IPS DF 6.9 (cell line): ENCODE data around the gene MRRF.
"Not testable (repeated sequence)": the region's sequence is repeated elsewhere in the genome, so short reads cannot be mapped to it uniquely, and the experiment has no call there.

Experiments
- DNase-seq: peaks from one replicate; pipeline ENCODE4 v3.0.0-alpha.2; 2013; ENCODE audit warnings: low read depth, low spot score
- H3K27ac ChIP-seq: one replicate; pipeline ENCODE4 v1.5.1; 2013; ENCODE audit warnings: low read length, control low read depth
- H3K27me3 ChIP-seq: 2 replicates; pipeline ENCODE4 v1.6.1; 2013; ENCODE audit warnings: mild to moderate bottlenecking, low read length; ENCODE audit not compliant: control insufficient read depth, insufficient read depth
- H3K36me3 ChIP-seq: 2 replicates; pipeline ENCODE4 v1.6.1; 2013; ENCODE audit warnings: low read length; ENCODE audit not compliant: control insufficient read depth, insufficient read depth
- H3K4me1 ChIP-seq: 2 replicates; pipeline ENCODE4 v1.6.1; 2013; ENCODE audit warnings: low read length; ENCODE audit not compliant: control insufficient read depth, insufficient read depth
- H3K4me3 ChIP-seq: 2 replicates; pipeline ENCODE4 v1.5.1; 2013; ENCODE audit warnings: mild to moderate bottlenecking, low read length
- H3K9me3 ChIP-seq: 2 replicates; pipeline ENCODE4 v1.6.1; 2013; ENCODE audit warnings: low read length, inconsistent platforms; ENCODE audit not compliant: control insufficient read depth, insufficient read depth
- WGBS: extraction: QIAGEN DNeasy Blood & Tissue Kit; methylation state at CpG from one replicate; pipeline ENCODE4 v1.1.7; 2013; ENCODE audit warnings: mixed read lengths, missing lambda C conversion rate; ENCODE audit not compliant: insufficient read length, insufficient coverage; 5-methylcytosine and 5-hydroxymethylcytosine counted together

MRRF gene

DNA sequence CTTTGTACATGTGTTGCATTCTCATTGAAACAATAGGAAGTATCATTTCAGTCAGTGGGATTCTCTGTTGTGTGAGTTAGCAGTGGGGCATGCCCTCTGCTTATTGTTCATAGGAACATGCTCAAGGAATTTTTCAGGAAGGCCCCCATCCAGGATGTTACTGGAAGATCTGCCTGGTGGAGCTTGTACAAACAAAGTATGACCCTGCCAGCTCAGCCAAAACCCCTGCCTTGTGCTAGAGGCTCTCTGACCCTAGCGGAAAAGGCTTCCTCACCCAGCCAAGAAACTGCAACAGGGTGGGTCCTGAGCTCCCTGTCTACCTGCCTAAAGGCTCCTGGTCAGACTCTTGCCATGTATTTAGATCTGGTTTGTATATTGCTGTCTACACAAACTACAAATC is 43.2 kb downstream of the MRRF start:
- H3K36me3 ChIP-seq: peaks cover 2% of the 10 kb centered on the region; the same call in 1 of the 2 replicates
- H3K4me3 ChIP-seq: no peak overlapping the region
- H3K4me1 ChIP-seq: no peaks in the 10 kb centered on the region
- no peaks in the 10 kb centered on the region for H3K27me3 ChIP-seq
- no peaks in the 10 kb centered on the region for H3K9me3 ChIP-seq
- DNase-seq: no peak
- WGBS: no CpG with 5 or more reads among the region's 1 CpG
- no peak overlapping the region for H3K27ac ChIP-seq

DNA sequence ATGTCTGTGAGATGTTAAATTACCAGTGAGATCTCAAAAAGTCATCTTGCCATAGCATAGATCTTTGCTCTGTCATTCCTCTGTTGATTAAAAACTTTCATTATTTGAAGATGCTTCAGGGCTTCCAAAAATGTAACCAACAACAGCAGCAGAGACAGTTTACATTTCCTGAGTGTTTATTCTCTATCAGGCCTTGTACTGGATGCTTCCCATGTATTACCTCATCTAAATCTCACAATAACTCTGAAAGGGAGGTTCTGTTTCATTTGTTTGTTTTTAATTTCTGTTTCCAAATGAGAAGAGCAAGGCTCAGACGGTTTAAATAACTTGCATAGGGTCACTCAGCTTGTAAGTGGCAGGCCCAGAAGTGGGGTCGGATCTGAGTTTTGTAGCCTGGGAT is 45.2 kb downstream of the MRRF start:
- no peaks in the 10 kb centered on the region for H3K27me3 ChIP-seq
- no peaks in the 10 kb centered on the region for H3K9me3 ChIP-seq
- H3K4me3 ChIP-seq: no peak overlapping the region
- peaks cover 7% of the 10 kb centered on the region; the same call in 1 of the 2 replicates for H3K36me3 ChIP-seq
- no peak for DNase-seq
- no peak overlapping the region for H3K27ac ChIP-seq
- WGBS: no CpG with 5 or more reads among the region's 2 CpGs
- H3K4me1 ChIP-seq: no peaks in the 10 kb centered on the region

DNA sequence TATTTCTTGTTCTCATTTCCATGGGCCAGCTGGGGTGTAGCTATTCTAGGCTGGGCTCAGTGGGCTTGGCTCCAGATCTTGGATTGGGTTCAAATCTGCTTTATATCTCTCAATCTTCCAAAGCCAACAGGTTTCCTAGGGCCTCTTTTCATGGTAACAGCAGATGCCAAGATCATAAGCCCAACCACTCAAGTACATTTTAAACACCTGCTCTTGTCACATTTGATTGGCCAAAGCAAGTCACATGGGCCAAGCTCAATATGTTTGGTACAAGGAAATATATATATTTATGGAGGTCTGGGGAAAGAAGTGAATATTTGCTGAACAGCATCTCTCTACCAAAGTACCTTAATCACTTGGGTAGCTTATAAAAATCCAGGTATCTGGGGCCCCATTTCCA is 49.5 kb downstream of the MRRF start:
- no peak for DNase-seq
- H3K4me1 ChIP-seq: no peaks in the 10 kb centered on the region
- no peaks in the 10 kb centered on the region for H3K9me3 ChIP-seq
- H3K36me3 ChIP-seq: peaks cover 7% of the 10 kb centered on the region; the same call in 1 of the 2 replicates
- no peak overlapping the region for H3K27ac ChIP-seq
- H3K4me3 ChIP-seq: no peak overlapping the region
- no peaks in the 10 kb centered on the region for H3K27me3 ChIP-seq

DNA sequence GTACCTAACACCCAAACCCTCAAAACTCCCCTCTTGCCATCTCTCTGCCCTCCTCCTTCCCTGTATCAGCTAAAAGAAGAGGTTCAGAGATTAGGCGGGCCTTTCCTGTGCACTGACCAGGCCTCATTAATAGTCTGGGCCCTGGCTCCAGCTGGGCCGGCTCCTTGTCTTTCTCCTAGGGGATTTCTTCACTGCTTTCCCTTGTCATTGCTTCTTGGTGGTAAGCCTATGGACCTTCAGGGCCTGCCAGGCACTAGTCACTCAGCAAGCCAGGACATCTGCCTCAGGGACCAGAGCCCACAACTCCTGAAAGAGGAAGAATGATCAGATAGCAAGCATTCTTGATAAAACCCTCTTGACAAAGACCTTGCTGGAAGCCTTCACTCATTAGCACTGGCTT is 50.9 kb downstream of the MRRF start:
- no peak for DNase-seq
- no peaks in the 10 kb centered on the region for H3K9me3 ChIP-seq
- H3K36me3 ChIP-seq: peaks cover 7% of the 10 kb centered on the region; the same call in 1 of the 2 replicates
- H3K4me1 ChIP-seq: no peaks in the 10 kb centered on the region
- no peak overlapping the region for H3K4me3 ChIP-seq
- WGBS: no CpG with 5 or more reads among the region's 2 CpGs
- H3K27ac ChIP-seq: no peak overlapping the region
- H3K27me3 ChIP-seq: no peaks in the 10 kb centered on the region

DNA sequence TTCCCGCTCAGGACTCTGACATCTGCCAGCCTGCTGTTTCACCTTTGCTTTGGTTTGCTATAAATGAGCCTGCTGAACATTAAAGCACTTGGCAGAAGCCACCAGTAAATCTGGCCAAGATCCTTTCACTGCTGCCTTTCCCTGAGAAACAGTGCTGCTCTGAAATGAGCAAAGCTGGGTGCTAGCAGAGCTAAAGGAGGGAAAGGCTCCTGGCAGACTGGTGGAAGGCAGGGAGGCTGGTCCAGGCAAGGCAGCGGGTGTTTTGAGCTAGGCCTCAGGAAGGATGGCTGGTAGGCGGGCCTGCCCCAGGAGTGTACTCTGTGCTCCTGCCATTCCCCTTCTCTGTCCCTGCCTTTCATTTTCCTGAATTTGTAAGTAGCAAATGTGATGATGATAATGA is 53.6 kb downstream of the MRRF start:
- H3K27ac ChIP-seq: no peak overlapping the region
- WGBS: no CpG with 5 or more reads among the region's 3 CpGs

DNA sequence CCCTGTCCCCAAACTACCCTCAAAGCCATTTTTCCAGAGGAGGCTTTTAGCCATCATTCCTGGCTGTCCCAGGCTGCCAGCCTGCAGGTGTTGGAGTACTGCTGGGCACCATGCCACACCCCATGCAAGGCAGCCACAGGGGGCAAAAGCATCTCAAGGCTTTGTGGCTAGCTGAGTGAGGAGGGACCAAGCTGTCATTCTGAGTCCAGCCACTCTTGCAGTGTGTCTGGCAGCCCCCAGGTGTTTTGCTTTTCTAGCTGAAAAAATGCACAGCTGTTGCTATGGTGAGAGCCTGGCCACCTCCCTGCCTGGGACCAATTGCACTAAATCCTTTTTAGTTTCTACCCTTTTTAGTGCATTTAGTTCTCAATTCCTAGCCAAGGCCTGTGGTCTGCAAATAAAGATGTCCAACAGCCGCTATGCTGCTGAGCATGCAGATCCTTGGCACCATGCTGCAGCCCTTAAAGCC is 55.8 kb downstream of the MRRF start:
- Histone ChIP-seq H3K27me3 (no peaks in the 10 kb centered on the region), H3K27ac (no peak overlapping the region), H3K36me3 (peaks cover 3% of the 10 kb centered on the region; the same call in 1 of the 2 replicates), H3K4me3 (no peak overlapping the region), H3K4me1 (no peaks in the 10 kb centered on the region), H3K9me3 (no peaks in the 10 kb centered on the region)
- no peak for DNase-seq
- no CpG with 5 or more reads among the region's 1 CpG for WGBS

More for the DNA sequence above, 53.6 kb downstream of the MRRF start:
- Histone ChIP-seq H3K4me1 (no peaks in the 10 kb centered on the region), H3K9me3 (no peaks in the 10 kb centered on the region), H3K36me3 (peaks cover 5% of the 10 kb centered on the region; the same call in 1 of the 2 replicates), H3K4me3 (no peak overlapping the region), H3K27me3 (no peaks in the 10 kb centered on the region)
- no peak for DNase-seq

DNA sequence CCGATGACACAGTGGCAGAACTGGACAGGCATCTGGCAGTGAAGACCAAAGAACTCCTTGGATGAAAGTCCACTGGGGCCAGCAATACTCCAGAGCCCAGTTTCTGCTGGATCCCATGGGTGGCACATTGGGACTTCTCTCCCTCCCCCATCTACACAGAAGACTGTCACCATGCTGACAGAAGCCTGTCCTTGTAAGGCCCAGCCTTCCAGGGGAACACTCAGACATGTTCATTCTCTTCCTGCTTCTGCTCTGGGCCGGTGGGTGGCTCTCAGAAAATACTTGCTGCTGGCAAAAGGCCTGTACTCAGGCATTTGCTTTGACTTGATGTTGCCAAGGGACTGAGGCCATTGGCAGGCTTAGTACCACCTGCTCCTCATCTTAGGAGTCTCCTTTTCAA is 57.9 kb downstream of the MRRF start:
- WGBS: no CpG with 5 or more reads among the region's 2 CpGs
- no peaks in the 10 kb centered on the region for H3K4me1 ChIP-seq

DNA sequence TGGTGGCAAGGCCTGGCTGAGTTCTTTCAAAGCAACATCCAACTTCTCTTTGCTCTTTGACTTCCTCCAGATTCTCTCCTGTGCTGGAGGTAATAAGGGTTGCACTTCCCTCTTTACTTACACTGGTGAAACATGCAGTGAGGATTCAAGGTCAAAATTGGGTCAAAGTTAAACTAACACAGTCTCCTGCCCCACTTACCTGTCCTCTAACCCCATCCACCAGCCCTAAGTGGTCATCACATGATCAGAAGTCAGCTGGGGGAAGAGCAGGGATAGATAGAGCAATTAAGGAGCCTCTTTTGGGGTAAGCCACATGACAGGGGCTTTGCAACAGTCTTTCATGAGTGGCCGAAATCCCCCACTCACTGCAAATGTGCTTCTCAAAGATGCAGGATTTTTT is 60.0 kb downstream of the MRRF start:
- H3K4me1 ChIP-seq, H3K36me3 ChIP-seq, H3K9me3 ChIP-seq, H3K4me3 ChIP-seq, H3K27me3 ChIP-seq, DNase-seq, H3K27ac ChIP-seq: not testable (repeated sequence)
- WGBS: no CpG with 5 or more reads among the region's 1 CpG

More for the DNA sequence above, 57.9 kb downstream of the MRRF start:
- no peaks in the 10 kb centered on the region for H3K27me3 ChIP-seq
- DNase-seq: no peak
- no peaks in the 10 kb centered on the region for H3K9me3 ChIP-seq
- no peak overlapping the region for H3K4me3 ChIP-seq
- H3K27ac ChIP-seq: no peak overlapping the region
- peaks cover 3% of the 10 kb centered on the region; the same call in 1 of the 2 replicates for H3K36me3 ChIP-seq

DNA sequence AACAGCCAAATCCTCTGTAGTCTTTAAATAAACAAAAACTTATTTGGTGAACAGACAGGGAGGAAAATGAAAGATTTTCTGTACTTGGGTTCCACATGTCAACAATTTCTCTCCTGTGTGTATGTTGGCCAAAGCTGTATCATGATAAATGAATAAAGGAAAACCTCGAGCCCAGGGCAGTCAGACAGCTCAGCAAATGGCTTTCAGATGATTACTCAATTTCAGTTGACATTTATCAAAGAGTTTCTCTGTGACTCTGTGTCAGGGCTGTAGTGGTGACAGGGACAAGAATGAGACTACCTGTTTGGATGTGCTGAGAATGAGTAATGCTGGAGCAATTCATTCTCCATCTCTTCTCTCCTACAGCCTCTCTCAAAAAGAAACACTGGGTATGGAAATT is 60.4 kb downstream of the MRRF start:
- no peaks in the 10 kb centered on the region for H3K27me3 ChIP-seq
- no peak overlapping the region for H3K4me3 ChIP-seq
- no peaks in the 10 kb centered on the region for H3K4me1 ChIP-seq

DNA sequence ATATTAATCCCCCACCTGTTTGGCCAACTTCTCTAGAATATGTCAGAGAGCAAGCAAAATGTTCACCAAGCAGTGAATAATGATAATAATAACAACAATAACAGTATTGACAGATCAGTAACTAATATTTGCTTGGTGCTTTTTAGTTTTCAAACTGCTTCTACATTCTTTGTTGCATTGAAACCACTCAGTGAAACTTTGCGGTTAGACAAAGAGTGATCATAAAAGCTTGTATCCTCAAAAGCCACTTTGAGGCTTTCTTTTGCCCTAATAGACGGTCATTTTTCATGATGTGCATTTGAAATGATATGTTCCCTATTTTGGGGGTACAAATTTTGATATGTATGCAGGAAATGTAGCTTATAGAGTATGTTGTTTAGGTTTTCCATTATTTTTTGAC is 62.5 kb downstream of the MRRF start:
- H3K27me3 ChIP-seq: no peaks in the 10 kb centered on the region
- H3K27ac ChIP-seq: no peak overlapping the region
- no peaks in the 10 kb centered on the region for H3K9me3 ChIP-seq
- H3K4me1 ChIP-seq: no peaks in the 10 kb centered on the region
- peaks cover 3% of the 10 kb centered on the region; the same call in 1 of the 2 replicates for H3K36me3 ChIP-seq
- DNase-seq: no peak
- no CpG with 5 or more reads among the region's 2 CpGs for WGBS
- no peak overlapping the region for H3K4me3 ChIP-seq

More for the DNA sequence above, 60.4 kb downstream of the MRRF start:
- Histone ChIP-seq H3K27ac (no peak overlapping the region), H3K36me3 (peaks cover 3% of the 10 kb centered on the region; the same call in 1 of the 2 replicates), H3K9me3 (no peaks in the 10 kb centered on the region)
- no CpG with 5 or more reads among the region's 1 CpG for WGBS
- no peak for DNase-seq

DNA sequence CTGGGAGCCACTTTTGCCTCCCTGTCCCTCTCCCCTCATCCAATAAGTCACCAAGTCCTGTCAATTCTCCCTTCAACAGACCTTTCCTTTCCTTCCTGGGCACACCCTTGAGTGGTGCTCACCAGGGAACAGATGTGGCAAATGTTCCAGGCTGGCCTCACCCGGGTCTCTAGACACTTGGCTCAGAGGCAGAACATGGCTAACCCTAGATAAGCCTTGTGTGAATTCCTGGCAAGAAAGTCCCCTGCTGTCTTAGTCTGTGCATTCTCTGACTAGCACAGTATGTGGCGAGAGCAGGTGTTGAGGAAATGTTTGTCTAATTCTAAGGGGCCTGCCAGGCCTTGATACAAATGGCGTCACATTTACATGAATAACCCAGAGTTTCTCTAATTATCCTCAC is 64.9 kb downstream of the MRRF start:
- Histone ChIP-seq H3K36me3 (no peaks in the 10 kb centered on the region), H3K27ac (no peak overlapping the region), H3K27me3 (no peaks in the 10 kb centered on the region), H3K4me3 (no peak overlapping the region), H3K9me3 (no peaks in the 10 kb centered on the region), H3K4me1 (peaks cover 2% of the 10 kb centered on the region; the same call in 1 of the 2 replicates)
- no peak for DNase-seq
- no CpG with 5 or more reads among the region's 3 CpGs for WGBS
